Activated naive CD8-positive, alpha-beta T cell (primary cell): ENCODE results near the gene ZNF93.
A peak's percentile ranks its signal among the peaks of the same experiment; 100 is the strongest.
"Not testable (repeated sequence)": the region's sequence is repeated elsewhere in the genome, so short reads cannot be mapped to it uniquely, and the experiment has no call there.

Source experiments
- H3K27ac Mint-ChIP-seq: one replicate; pipeline ENCODE4 v1.8.0; 2021; ENCODE audit warnings: mixed read lengths
- H3K27me3 Mint-ChIP-seq: one replicate; pipeline ENCODE4 v1.8.0; 2021; ENCODE audit warnings: mixed read lengths
- H3K36me3 Mint-ChIP-seq: one replicate; pipeline ENCODE4 v1.8.0; 2021; ENCODE audit warnings: mixed read lengths
- H3K4me1 Mint-ChIP-seq: one replicate; pipeline ENCODE4 v1.8.0; 2021; ENCODE audit warnings: low read depth, mixed read lengths
- H3K4me3 Mint-ChIP-seq: one replicate; pipeline ENCODE4 v1.8.0; 2021; ENCODE audit warnings: mild to moderate bottlenecking, mixed read lengths
- H3K9me3 Mint-ChIP-seq: one replicate; pipeline ENCODE4 v1.8.0; 2021; ENCODE audit warnings: low read depth, mixed read lengths

Gene ZNF93

GRCh38 chr19:19909654-19910053, 8.9 kb downstream of the ZNF93 start:
- Mint-ChIP-seq H3K9me3 (no peaks in the 10 kb centered on the region), H3K4me3 (no peak overlapping the region), H3K36me3 (peaks cover 27% of the 10 kb centered on the region), H3K4me1 (peaks cover 22% of the 10 kb centered on the region), H3K27ac (no peak overlapping the region), H3K27me3 (no peaks in the 10 kb centered on the region)

GRCh38 chr19:19911150-19911549, 10.4 kb downstream of the ZNF93 start:
- Mint-ChIP-seq H3K27ac (no peak overlapping the region), H3K9me3 (no peaks in the 10 kb centered on the region), H3K4me1 (peaks cover 10% of the 10 kb centered on the region), H3K4me3 (no peak overlapping the region), H3K27me3 (no peaks in the 10 kb centered on the region), H3K36me3 (peaks cover 18% of the 10 kb centered on the region)

- H3K36me3 Mint-ChIP-seq, result peaks cover 21% of the 10 kb centered on the region
Observed at GRCh38 chr19:19914596-19914995, 13.8 kb downstream of the ZNF93 start.

GRCh38 chr19:19930417-19930816, 29.7 kb downstream of the ZNF93 start:
- not testable (repeated sequence) for H3K27me3 Mint-ChIP-seq, H3K27ac Mint-ChIP-seq

More at GRCh38 chr19:19914596-19914995, 13.8 kb downstream of the ZNF93 start:
- H3K27ac Mint-ChIP-seq, result peak overlapping the region; percentile 23
- H3K9me3 Mint-ChIP-seq, result no peaks in the 10 kb centered on the region
- peaks cover 4% of the 10 kb centered on the region for H3K4me1 Mint-ChIP-seq
- H3K27me3 Mint-ChIP-seq, result no peaks in the 10 kb centered on the region
- no peak overlapping the region for H3K4me3 Mint-ChIP-seq

GRCh38 chr19:19933432-19934314, 32.9 kb downstream of the ZNF93 start:
- H3K27ac Mint-ChIP-seq, H3K4me3 Mint-ChIP-seq, H3K27me3 Mint-ChIP-seq, H3K4me1 Mint-ChIP-seq: not testable (repeated sequence)
- Mint-ChIP-seq H3K36me3 (peaks cover 28% of the 10 kb centered on the region), H3K9me3 (peaks cover 30% of the 10 kb centered on the region)

More at GRCh38 chr19:19930417-19930816, 29.7 kb downstream of the ZNF93 start:
- Mint-ChIP-seq H3K9me3 (peaks cover 25% of the 10 kb centered on the region), H3K36me3 (peaks cover 43% of the 10 kb centered on the region)
- H3K4me1 Mint-ChIP-seq, H3K4me3 Mint-ChIP-seq: not testable (repeated sequence)

- Mint-ChIP-seq H3K9me3 (peaks cover 38% of the 10 kb centered on the region), H3K27ac (no peak overlapping the region), H3K27me3 (no peaks in the 10 kb centered on the region), H3K36me3 (peaks cover 19% of the 10 kb centered on the region), H3K4me3 (no peak overlapping the region), H3K4me1 (no peaks in the 10 kb centered on the region)
Observed at GRCh38 chr19:19937403-19937802, 36.7 kb downstream of the ZNF93 start.

GRCh38 chr19:19938449-19938848, 37.7 kb downstream of the ZNF93 start:
- H3K27me3 Mint-ChIP-seq, result no peaks in the 10 kb centered on the region
- H3K4me1 Mint-ChIP-seq, result no peaks in the 10 kb centered on the region
- peaks cover 12% of the 10 kb centered on the region for H3K36me3 Mint-ChIP-seq
- no peak overlapping the region for H3K4me3 Mint-ChIP-seq
- H3K27ac Mint-ChIP-seq, result no peak overlapping the region
- peaks cover 40% of the 10 kb centered on the region for H3K9me3 Mint-ChIP-seq

- Mint-ChIP-seq H3K27ac (no peak overlapping the region), H3K36me3 (peaks cover 10% of the 10 kb centered on the region), H3K9me3 (peaks cover 29% of the 10 kb centered on the region), H3K4me1 (no peaks in the 10 kb centered on the region), H3K27me3 (no peaks in the 10 kb centered on the region), H3K4me3 (no peak overlapping the region)
Observed at GRCh38 chr19:19943848-19944582, 43.3 kb downstream of the ZNF93 start.

- H3K36me3 Mint-ChIP-seq, result peaks cover 10% of the 10 kb centered on the region
- H3K27me3 Mint-ChIP-seq, result no peaks in the 10 kb centered on the region
- no peak overlapping the region for H3K27ac Mint-ChIP-seq
- no peaks in the 10 kb centered on the region for H3K4me1 Mint-ChIP-seq
- no peak overlapping the region for H3K4me3 Mint-ChIP-seq
- H3K9me3 Mint-ChIP-seq, result peaks cover 26% of the 10 kb centered on the region
Observed at GRCh38 chr19:19944583-19944880, 43.8 kb downstream of the ZNF93 start.

- Mint-ChIP-seq H3K27ac (no peak overlapping the region), H3K4me1 (no peaks in the 10 kb centered on the region), H3K36me3 (peaks cover 10% of the 10 kb centered on the region), H3K4me3 (no peak overlapping the region), H3K27me3 (no peaks in the 10 kb centered on the region), H3K9me3 (peaks cover 26% of the 10 kb centered on the region)
Observed at GRCh38 chr19:19946226-19946625, 45.5 kb downstream of the ZNF93 start.

GRCh38 chr19:19948800-19949199, 48.1 kb downstream of the ZNF93 start:
- Mint-ChIP-seq H3K4me1 (no peaks in the 10 kb centered on the region), H3K36me3 (peaks cover 6% of the 10 kb centered on the region), H3K4me3 (no peak overlapping the region), H3K9me3 (peaks cover 10% of the 10 kb centered on the region), H3K27me3 (no peaks in the 10 kb centered on the region), H3K27ac (no peak overlapping the region)

GRCh38 chr19:19955208-19955607, 54.5 kb downstream of the ZNF93 start:
- no peaks in the 10 kb centered on the region for H3K27me3 Mint-ChIP-seq
- no peak overlapping the region for H3K27ac Mint-ChIP-seq
- H3K4me1 Mint-ChIP-seq, result peaks cover 5% of the 10 kb centered on the region
- H3K4me3 Mint-ChIP-seq, result no peak overlapping the region
- H3K36me3 Mint-ChIP-seq, result no peaks in the 10 kb centered on the region
- no peaks in the 10 kb centered on the region for H3K9me3 Mint-ChIP-seq

- H3K4me1 Mint-ChIP-seq, result peaks cover 5% of the 10 kb centered on the region
- no peaks in the 10 kb centered on the region for H3K27me3 Mint-ChIP-seq
- no peaks in the 10 kb centered on the region for H3K9me3 Mint-ChIP-seq
- no peaks in the 10 kb centered on the region for H3K36me3 Mint-ChIP-seq
- H3K4me3 Mint-ChIP-seq, result no peak overlapping the region
- H3K27ac Mint-ChIP-seq, result no peak overlapping the region
Observed at GRCh38 chr19:19956434-19957075, 55.8 kb downstream of the ZNF93 start.

- H3K36me3 Mint-ChIP-seq, H3K4me3 Mint-ChIP-seq, H3K9me3 Mint-ChIP-seq, H3K27me3 Mint-ChIP-seq, H3K4me1 Mint-ChIP-seq, H3K27ac Mint-ChIP-seq: not testable (repeated sequence)
Observed at GRCh38 chr19:19957766-19958165, 57.0 kb downstream of the ZNF93 start.

- H3K27me3 Mint-ChIP-seq, H3K9me3 Mint-ChIP-seq, H3K27ac Mint-ChIP-seq, H3K4me1 Mint-ChIP-seq, H3K36me3 Mint-ChIP-seq: not testable (repeated sequence)
- peak overlapping the region; percentile 42 for H3K4me3 Mint-ChIP-seq
Observed at GRCh38 chr19:19959151-19959799, 58.5 kb downstream of the ZNF93 start.
